Upper lobe of left lung (tissue), 6 donors: Measurements from ENCODE around the gene GAL3ST2. TPM values are rescaled to one million over a fixed set of nuclear protein-coding genes. Genes with fewer than 3 reads are reported as not detected.

Experiments
- ATAC-seq, 2 donors: fragments of 200-7000 bp; cut with Tn5 transposase; one replicate each; pipeline ENCODE4 v1.9.1; 2022; ENCODE audit warnings: mild to moderate bottlenecking in 2 of 2, moderate library complexity in 2 of 2; ENCODE audit not compliant: low FRiP score in 2 of 2
- DNase-seq, 2 donors: peaks; one replicate each; pipeline ENCODE4 v3.0.0-alpha.2; 2019 to 2020
- H3K27ac ChIP-seq, 4 donors: fragments of 200-600 bp; sonication (generic); one replicate each; pipeline ENCODE4 v1.5.1; 2016 to 2019
- H3K27me3 ChIP-seq, 4 donors: fragments of 200-600 bp; sonication (generic); one replicate each; pipeline ENCODE4 v1.5.1; 2017 to 2019
- H3K36me3 ChIP-seq, 4 donors: fragments of 200-600 bp; sonication (generic); one replicate each; pipeline ENCODE4 v1.5.1; 2016 to 2019
- H3K4me1 ChIP-seq, 4 donors: fragments of 200-600 bp; sonication (generic); one replicate each; pipeline ENCODE4 v1.5.1; 2018 to 2019
- H3K4me3 ChIP-seq, 4 donors: fragments of 200-600 bp; sonication (generic); one replicate each; pipeline ENCODE4 v1.5.1; 2017 to 2019; ENCODE audit warnings: mild to moderate bottlenecking in 2 of 4, moderate library complexity in 1 of 4
- H3K9me3 ChIP-seq, 4 donors: fragments of 200-600 bp; sonication (generic); one replicate each; pipeline ENCODE4 v1.5.1; 2018 to 2019
- CTCF ChIP-seq, 6 experiments: fragments of 450-650 bp in 4 of 6; fragments of 200-600 bp in 2 of 6; sonication (generic) in 2 of 6; IDR thresholded peaks; one replicate each; pipeline ENCODE4 v1.5.1; 2016 to 2019; ENCODE audit warnings: antibody characterized with exemption in 6 of 6
- EP300 ChIP-seq, 4 donors: sonication (generic); formaldehyde crosslinking; IDR thresholded peaks; one replicate each; pipeline ENCODE4 v1.5.1; 2017; ENCODE audit warnings: antibody characterized with exemption in 4 of 4, control low read depth in 2 of 4
- POLR2A ChIP-seq, 4 donors: fragments of 450-650 bp; IDR thresholded peaks; one replicate each; pipeline ENCODE4 v1.5.1; 2016 to 2017; ENCODE audit warnings: antibody characterized with exemption in 4 of 4, mild to moderate bottlenecking in 2 of 4
- POLR2AphosphoS5 ChIP-seq, 2 donors: sonication (generic); formaldehyde crosslinking; IDR thresholded peaks; one replicate each; pipeline ENCODE4 v1.5.1; 2017; ENCODE audit warnings: antibody characterized with exemption in 2 of 2
- WGBS, 2 donors: methylation state at CpG; one replicate each; pipeline ENCODE4 v1.1.5; 2017 to 2018; 5-methylcytosine and 5-hydroxymethylcytosine counted together
- total RNA-seq, 6 donors: library from RNA; depleted of rRNA in 4 of 6; stranded (reverse); fragments of >200 nt in 4 of 6; gene quantifications; one replicate each; pipeline versions ENCODE4 v1.1.0 to v1.2.1, GENCODE V29; 2016 to 2021
- donor health status: DM: no; HTN: no; CAD: no; lungs with moderate emphysema.
- donor health status: DM: no; HTN: yes; CAD: no; lungs with severe emphysema.

GAL3ST2 gene
- total RNA-seq, 6 donors from 2014 or later, result 0.59 to 2.1 (median 0.91) TPM; not detected in 3

GRCh38 chr2:241770185-241770935, 6.3 kb upstream of the GAL3ST2 start:
- 80 to 89% methylated on average over 23 to 27 of the region's 27 CpGs for WGBS, 2 donors
- H3K4me3 ChIP-seq, result no peak overlapping the region
- H3K4me1 ChIP-seq, result peaks cover 7 to 14% (median 9%) of the 10 kb centered on the region in 4 donors
- no peak for ATAC-seq
- peaks cover 0 to 2% (median 0%) of the 10 kb centered on the region in 4 donors for H3K27me3 ChIP-seq
- H3K9me3 ChIP-seq, result no peaks in the 10 kb centered on the region
- TF ChIP-seq EP300 (IDR thresholded peaks at IDR 0.05) (no peak), POLR2AphosphoS5 (IDR thresholded peaks at IDR 0.05) (no peak), POLR2A (IDR thresholded peaks at IDR 0.05) (no peak), CTCF (IDR thresholded peaks at IDR 0.05) (no peak)
- H3K27ac ChIP-seq, result no peak overlapping the region
- DNase-seq, result peak in 1 of 2 donors; percentile 68
- peaks cover 0 to 8% (median 6%) of the 10 kb centered on the region in 4 donors for H3K36me3 ChIP-seq

GRCh38 chr2:241770936-241771285, 5.7 kb upstream of the GAL3ST2 start:
- ATAC-seq, result no peak
- WGBS, 2 donors, result 96 to 100% methylated on average over 5 to 12 of the region's 12 CpGs
- H3K27ac ChIP-seq, result no peak overlapping the region

GRCh38 chr2:241771286-241772062, 5.1 kb upstream of the GAL3ST2 start:
- H3K36me3 ChIP-seq, result peaks cover 0 to 8% (median 6%) of the 10 kb centered on the region in 4 donors
- ATAC-seq, result peak; percentile 19 to 33
- H3K27me3 ChIP-seq, result peaks cover 0 to 2% (median 0%) of the 10 kb centered on the region in 4 donors

More at GRCh38 chr2:241770936-241771285, 5.7 kb upstream of the GAL3ST2 start:
- Histone ChIP-seq H3K4me3 (no peak overlapping the region), H3K27me3 (peaks cover 0 to 2% (median 0%) of the 10 kb centered on the region in 4 donors), H3K36me3 (peaks cover 0 to 8% (median 6%) of the 10 kb centered on the region in 4 donors), H3K4me1 (peaks cover 7 to 14% (median 9%) of the 10 kb centered on the region in 4 donors), H3K9me3 (no peaks in the 10 kb centered on the region)
- TF ChIP-seq POLR2AphosphoS5 (IDR thresholded peaks at IDR 0.05), result no peak
- peak in 1 of 2 donors; percentile 66 for DNase-seq

GRCh38 chr2:241772063-241772499, 4.5 kb upstream of the GAL3ST2 start:
- no peak for TF ChIP-seq POLR2AphosphoS5 (IDR thresholded peaks at IDR 0.05)
- no peak for TF ChIP-seq POLR2A (IDR thresholded peaks at IDR 0.05)
- no peak for TF ChIP-seq CTCF (IDR thresholded peaks at IDR 0.05)
- no peak for TF ChIP-seq EP300 (IDR thresholded peaks at IDR 0.05)
- Histone ChIP-seq H3K4me1 (peaks cover 7 to 14% (median 9%) of the 10 kb centered on the region in 4 donors), H3K4me3 (no peak overlapping the region), H3K9me3 (no peaks in the 10 kb centered on the region), H3K27ac (no peak overlapping the region), H3K27me3 (peaks cover 0 to 2% (median 0%) of the 10 kb centered on the region in 4 donors), H3K36me3 (peaks cover 0 to 8% (median 6%) of the 10 kb centered on the region in 4 donors)
- WGBS, 2 donors, result 32% methylated on average over 9 of the region's 9 CpGs
- DNase-seq, result no peak
- no peak for ATAC-seq

More at GRCh38 chr2:241771286-241772062, 5.1 kb upstream of the GAL3ST2 start:
- Histone ChIP-seq H3K27ac (no peak overlapping the region), H3K9me3 (no peaks in the 10 kb centered on the region), H3K4me1 (peaks cover 7 to 14% (median 9%) of the 10 kb centered on the region in 4 donors), H3K4me3 (no peak overlapping the region)
- TF ChIP-seq EP300 (IDR thresholded peaks at IDR 0.05) (no peak), CTCF (IDR thresholded peaks at IDR 0.05) (no peak), POLR2A (IDR thresholded peaks at IDR 0.05) (no peak), POLR2AphosphoS5 (IDR thresholded peaks at IDR 0.05) (no peak)
- DNase-seq, result peak in 1 of 2 donors; percentile 88
- WGBS, 2 donors, result 51 to 57% methylated on average over 6 to 38 of the region's 38 CpGs
